ENCODE results near the gene IDH3B. TPM values are rescaled to one million over a fixed set of nuclear protein-coding genes. Genes with fewer than 3 reads are reported as not detected.
A peak's percentile ranks its signal among the peaks of the same experiment; 100 is the strongest.

The IDH3B gene
- total RNA-seq, 2 experiments from 2014 or later = 109 to 114 TPM

DNA sequence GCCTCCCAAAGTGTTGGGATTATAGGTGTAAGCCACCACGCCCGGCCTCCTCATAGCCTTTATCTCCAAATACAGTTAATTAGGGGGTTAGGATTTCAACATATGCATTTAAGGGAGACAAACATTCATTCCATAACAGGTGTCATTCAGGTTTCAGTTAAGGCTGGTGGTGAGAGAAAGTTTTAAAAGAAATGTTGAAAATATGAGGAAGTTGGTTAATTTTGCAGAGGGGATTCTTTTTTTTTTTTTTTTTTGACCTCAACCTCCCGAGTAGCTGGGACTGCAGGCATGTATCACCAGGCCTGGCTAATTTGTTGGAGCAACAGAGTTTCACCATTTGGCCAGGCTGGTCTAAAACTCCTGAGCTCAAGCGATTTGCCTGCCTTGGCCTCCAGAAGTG is 16.0 kb upstream of the IDH3B start:
- DNase-seq (no peak), ATAC-seq (no peak)
- Mint-ChIP-seq H3K27ac (no peak overlapping the region), H3K4me3 (no peak overlapping the region), H3K9me3 (no peaks in the 10 kb centered on the region), H3K27me3 (peaks cover 28% of the 10 kb centered on the region), H3K4me1 (ENCODE audit: low read depth) (no peaks in the 10 kb centered on the region), H3K36me3 (ENCODE audit: low read depth) (no peaks in the 10 kb centered on the region)
- CTCF ChIA-PET = no interaction called here
- intact Hi-C loops (cut with micrococcal nuclease) = loop anchor here (10.0 kb wide), 1 partner anchor 175 kb away; no protein-coding TSS in a partner anchor
- POLR2A ChIA-PET = no interaction called here
- TF ChIP-seq, protein P1, sequence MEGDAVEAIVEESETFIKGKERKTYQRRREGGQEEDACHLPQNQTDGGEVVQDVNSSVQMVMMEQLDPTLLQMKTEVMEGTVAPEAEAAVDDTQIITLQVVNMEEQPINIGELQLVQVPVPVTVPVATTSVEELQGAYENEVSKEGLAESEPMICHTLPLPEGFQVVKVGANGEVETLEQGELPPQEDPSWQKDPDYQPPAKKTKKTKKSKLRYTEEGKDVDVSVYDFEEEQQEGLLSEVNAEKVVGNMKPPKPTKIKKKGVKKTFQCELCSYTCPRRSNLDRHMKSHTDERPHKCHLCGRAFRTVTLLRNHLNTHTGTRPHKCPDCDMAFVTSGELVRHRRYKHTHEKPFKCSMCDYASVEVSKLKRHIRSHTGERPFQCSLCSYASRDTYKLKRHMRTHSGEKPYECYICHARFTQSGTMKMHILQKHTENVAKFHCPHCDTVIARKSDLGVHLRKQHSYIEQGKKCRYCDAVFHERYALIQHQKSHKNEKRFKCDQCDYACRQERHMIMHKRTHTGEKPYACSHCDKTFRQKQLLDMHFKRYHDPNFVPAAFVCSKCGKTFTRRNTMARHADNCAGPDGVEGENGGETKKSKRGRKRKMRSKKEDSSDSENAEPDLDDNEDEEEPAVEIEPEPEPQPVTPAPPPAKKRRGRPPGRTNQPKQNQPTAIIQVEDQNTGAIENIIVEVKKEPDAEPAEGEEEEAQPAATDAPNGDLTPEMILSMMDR (IDR thresholded peaks at IDR 0.05) = no peak

DNA sequence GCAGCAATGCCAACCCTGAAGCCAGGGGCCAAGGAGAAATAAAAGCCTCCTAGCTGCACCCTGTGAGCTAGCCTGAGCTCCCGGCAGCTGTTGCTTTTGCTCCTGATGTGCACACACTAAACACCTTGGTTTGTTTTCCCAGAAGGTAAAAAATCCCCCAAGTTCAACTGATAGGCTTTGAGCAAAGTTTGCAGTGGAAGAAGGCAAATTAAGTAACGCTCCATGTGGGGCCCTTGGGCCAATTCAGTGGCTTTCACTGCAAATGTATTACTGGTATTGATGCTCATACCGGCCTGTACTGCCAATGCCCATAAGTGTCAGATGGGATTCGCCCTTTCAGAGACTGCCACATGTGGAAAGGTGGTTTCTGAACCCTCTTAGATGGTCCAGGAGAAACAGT is 9.4 kb upstream of the IDH3B start:
- Mint-ChIP-seq H3K27ac (no peak overlapping the region), H3K4me1 (ENCODE audit: low read depth) (no peaks in the 10 kb centered on the region), H3K9me3 (no peaks in the 10 kb centered on the region), H3K27me3 (peaks cover 3% of the 10 kb centered on the region), H3K36me3 (ENCODE audit: low read depth) (no peaks in the 10 kb centered on the region), H3K4me3 (no peak overlapping the region)
- intact Hi-C loops (cut with micrococcal nuclease) = no loop called here
- DNase-seq = no peak
- ChIA-PET CTCF (interaction anchor here (1.6 to 1.9 kb wide), 2 partner anchors 151 to 203 kb away, joined by 3 to 5 read pairs; partner anchors contain the start of gene SNRPB), POLR2A (interaction anchor here (1.9 kb wide), 1 partner anchor 9 kb away, joined by 6 read pairs; the partner anchor contains the start of gene IDH3B)
- no peak for ATAC-seq
- TF ChIP-seq, protein P1 (IDR thresholded peaks at IDR 0.05) = no peak

GRCh38 chr20:2672446-2672845 is 8.4 kb upstream of the IDH3B start:
- no peak overlapping the region for H3K4me3 Mint-ChIP-seq
- peaks cover 3% of the 10 kb centered on the region for H3K27me3 Mint-ChIP-seq
- TF ChIP-seq, protein P1 (IDR thresholded peaks at IDR 0.05) = no peak
- ATAC-seq = no peak
- no peaks in the 10 kb centered on the region for H3K9me3 Mint-ChIP-seq
- intact Hi-C loops (cut with micrococcal nuclease) = no loop called here
- H3K27ac Mint-ChIP-seq = no peak overlapping the region
- DNase-seq = no peak
- ChIA-PET CTCF (interaction anchor here (0.7 to 1.6 kb wide), 3 partner anchors 8 to 202 kb away, joined by 3 to 4 read pairs (median 3); partner anchors contain the start of genes IDH3B and SNRPB), POLR2A (interaction anchor here (1.9 kb wide), 1 partner anchor 8 kb away, joined by 6 read pairs; the partner anchor contains the start of gene IDH3B)
- no peaks in the 10 kb centered on the region for H3K36me3 Mint-ChIP-seq (ENCODE audit: low read depth)
- no peaks in the 10 kb centered on the region for H3K4me1 Mint-ChIP-seq (ENCODE audit: low read depth)

GRCh38 chr20:2671977-2672376 is 8.0 kb upstream of the IDH3B start:
- ChIA-PET CTCF (interaction anchor here (0.9 to 3.2 kb wide), 4 partner anchors 15 to 150 kb away, joined by 3 to 13 read pairs (median 8); no protein-coding TSS in a partner anchor), POLR2A (interaction anchor here (1.9 kb wide), 1 partner anchor 8 kb away, joined by 6 read pairs; the partner anchor contains the start of gene IDH3B)
- TF ChIP-seq, protein P1 (IDR thresholded peaks at IDR 0.05) = no peak
- no peak for DNase-seq
- Mint-ChIP-seq H3K27me3 (peaks cover 3% of the 10 kb centered on the region), H3K4me1 (ENCODE audit: low read depth) (no peaks in the 10 kb centered on the region), H3K9me3 (no peaks in the 10 kb centered on the region), H3K4me3 (no peak overlapping the region), H3K36me3 (ENCODE audit: low read depth) (no peaks in the 10 kb centered on the region), H3K27ac (no peak overlapping the region)
- ATAC-seq = peak; percentile 64
- intact Hi-C loops (cut with micrococcal nuclease) = no loop called here

DNA sequence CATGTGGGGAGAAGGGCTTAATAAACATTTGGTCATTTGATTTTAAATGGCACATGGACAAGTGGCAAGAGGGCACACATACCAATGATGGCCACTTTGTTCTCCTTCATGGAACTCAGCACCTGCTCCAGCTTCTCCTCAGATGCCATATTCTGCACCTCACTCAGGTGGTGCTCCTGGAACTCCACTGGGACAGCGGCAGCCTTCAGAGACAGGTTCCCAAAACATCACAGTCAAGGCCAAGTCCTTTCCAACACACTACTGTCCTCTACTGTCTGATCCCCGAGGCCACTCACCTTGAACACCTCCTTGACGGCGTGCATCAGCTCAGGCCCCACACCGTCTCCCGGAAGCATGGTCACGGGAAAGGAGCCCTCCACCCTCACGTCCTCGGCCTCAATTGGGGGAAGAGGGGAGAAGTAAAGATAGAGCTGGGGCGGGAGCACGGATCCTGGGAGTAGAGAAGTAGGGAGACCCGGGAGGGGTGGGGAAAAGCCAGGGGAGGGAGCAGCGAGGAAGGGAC is 591 bp downstream of the IDH3B start:
- Mint-ChIP-seq H3K4me1 (ENCODE audit: low read depth) (peaks cover 20% of the 10 kb centered on the region), H3K4me3 (peak overlapping the region; percentile 86), H3K27me3 (no peaks in the 10 kb centered on the region), H3K27ac (peak overlapping the region; percentile 98), H3K9me3 (no peaks in the 10 kb centered on the region), H3K36me3 (ENCODE audit: low read depth) (peaks cover 27% of the 10 kb centered on the region)
- TF ChIP-seq, protein P1 (IDR thresholded peaks at IDR 0.05) = no peak
- intact Hi-C loops (cut with micrococcal nuclease) = no loop called here
- POLR2A ChIA-PET = interaction anchor here (1.3 to 10.0 kb wide), 5 partner anchors 9 to 193 kb away, joined by 3 to 156 read pairs (median 6); partner anchors contain the start of gene NOP56
- DNase-seq (no peak), ATAC-seq (no peak)
- CTCF ChIA-PET = interaction anchor here (1.2 kb wide), 1 partner anchor 25 kb away, joined by 3 read pairs; no protein-coding TSS in a partner anchor

All from activated CD8-positive, alpha-beta T cell treated with anti-CD3 and anti-CD28 coated beads for 36 hours (primary cell).